HG03565 (cell line): ENCODE data around the gene SMARCE1.
"Not testable (repeated sequence)": the region's sequence is repeated elsewhere in the genome, so short reads cannot be mapped to it uniquely, and the experiment has no call there.

Experiments
- ATAC-seq: cut with Tn5 transposase; IDR thresholded peaks from one replicate; pipeline ENCODE4 v1.9.1; 2021; ENCODE audit warnings: mild to moderate bottlenecking, moderate library complexity; ENCODE audit not compliant: unreplicated experiment

SMARCE1 gene

GRCh38 chr17:40590742-40591141 lies 56.9 kb downstream of the SMARCE1 start:
- ATAC-seq = no peak

- ATAC-seq = no peak
Measured at GRCh38 chr17:40588552-40588951, 59.1 kb downstream of the SMARCE1 start.

GRCh38 chr17:40586264-40586663 lies 61.4 kb downstream of the SMARCE1 start:
- ATAC-seq = not testable (repeated sequence)

- ATAC-seq = not testable (repeated sequence)
Measured at GRCh38 chr17:40584950-40585349, 62.7 kb downstream of the SMARCE1 start.

- peak; percentile 51 for ATAC-seq
Measured at GRCh38 chr17:40582328-40582901, 65.2 kb downstream of the SMARCE1 start.

- no peak for ATAC-seq
Measured at GRCh38 chr17:40580140-40580539, 67.5 kb downstream of the SMARCE1 start.

GRCh38 chr17:40579471-40579870 lies 68.1 kb downstream of the SMARCE1 start:
- ATAC-seq = no peak

- ATAC-seq = peak; percentile 47
Measured at GRCh38 chr17:40577611-40578065, 70.0 kb downstream of the SMARCE1 start.

- no peak for ATAC-seq
Measured at GRCh38 chr17:40576113-40576740, 71.4 kb downstream of the SMARCE1 start.
